GM15510 (cell line): ENCODE results near the gene KLHL24.
A peak's percentile ranks its signal among the peaks of the same experiment; 100 is the strongest.

Experiments used
- POLR2A ChIP-seq: IDR thresholded peaks from 3 replicates; pipeline ENCODE4 v1.6.1; 2011; ENCODE audit warnings: borderline replicate concordance; ENCODE audit not compliant: insufficient read length; ENCODE audit errors: extremely low read depth

KLHL24 gene, protein sequence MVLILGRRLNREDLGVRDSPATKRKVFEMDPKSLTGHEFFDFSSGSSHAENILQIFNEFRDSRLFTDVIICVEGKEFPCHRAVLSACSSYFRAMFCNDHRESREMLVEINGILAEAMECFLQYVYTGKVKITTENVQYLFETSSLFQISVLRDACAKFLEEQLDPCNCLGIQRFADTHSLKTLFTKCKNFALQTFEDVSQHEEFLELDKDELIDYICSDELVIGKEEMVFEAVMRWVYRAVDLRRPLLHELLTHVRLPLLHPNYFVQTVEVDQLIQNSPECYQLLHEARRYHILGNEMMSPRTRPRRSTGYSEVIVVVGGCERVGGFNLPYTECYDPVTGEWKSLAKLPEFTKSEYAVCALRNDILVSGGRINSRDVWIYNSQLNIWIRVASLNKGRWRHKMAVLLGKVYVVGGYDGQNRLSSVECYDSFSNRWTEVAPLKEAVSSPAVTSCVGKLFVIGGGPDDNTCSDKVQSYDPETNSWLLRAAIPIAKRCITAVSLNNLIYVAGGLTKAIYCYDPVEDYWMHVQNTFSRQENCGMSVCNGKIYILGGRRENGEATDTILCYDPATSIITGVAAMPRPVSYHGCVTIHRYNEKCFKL

DNA sequence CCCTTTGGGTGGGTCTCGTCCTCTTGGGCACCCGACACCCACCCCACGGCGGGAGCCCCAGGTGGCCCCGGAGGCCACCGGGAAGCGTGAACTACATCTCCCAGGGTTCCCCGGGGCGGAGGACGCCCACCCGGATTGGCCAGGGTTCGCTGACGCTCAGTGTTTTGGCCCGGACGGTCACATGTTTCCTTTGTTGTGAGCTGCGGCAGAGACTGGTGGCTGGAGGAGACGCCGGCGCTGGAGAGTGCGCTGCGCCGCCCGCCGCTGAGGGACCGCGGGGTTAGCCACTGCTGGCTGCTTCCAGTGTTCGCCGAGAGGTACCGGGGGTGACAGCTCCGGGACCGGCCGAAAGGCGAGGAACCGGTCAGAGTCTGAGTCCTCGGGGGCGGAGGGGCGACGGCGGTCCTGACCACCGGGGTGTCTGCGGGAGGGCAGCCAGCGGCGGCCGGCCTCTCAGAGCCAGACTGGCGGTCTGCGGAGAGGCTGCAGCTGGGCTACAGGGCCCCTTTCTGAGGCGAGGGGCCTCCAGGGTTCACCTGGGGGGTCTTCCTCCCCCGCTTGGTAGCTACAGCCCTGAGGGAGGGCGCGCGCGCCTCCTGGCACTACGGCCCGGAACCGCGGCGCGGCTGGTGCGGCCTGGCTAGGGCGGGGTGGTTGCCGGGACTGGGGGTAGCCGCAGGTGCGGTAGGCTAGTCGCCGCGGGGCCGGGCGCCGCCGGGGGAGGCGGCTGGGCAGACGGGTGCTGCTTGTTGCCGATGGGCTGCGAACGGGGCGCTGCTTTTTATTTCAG is at the start of gene KLHL24:
Gene KLHL24, plus strand, starts transcription at position 193 of the 790 bp plus-strand sequence. CDS start 14,734 bp downstream, outside the sequence.
- peak; percentile 54 for TF ChIP-seq POLR2A

DNA sequence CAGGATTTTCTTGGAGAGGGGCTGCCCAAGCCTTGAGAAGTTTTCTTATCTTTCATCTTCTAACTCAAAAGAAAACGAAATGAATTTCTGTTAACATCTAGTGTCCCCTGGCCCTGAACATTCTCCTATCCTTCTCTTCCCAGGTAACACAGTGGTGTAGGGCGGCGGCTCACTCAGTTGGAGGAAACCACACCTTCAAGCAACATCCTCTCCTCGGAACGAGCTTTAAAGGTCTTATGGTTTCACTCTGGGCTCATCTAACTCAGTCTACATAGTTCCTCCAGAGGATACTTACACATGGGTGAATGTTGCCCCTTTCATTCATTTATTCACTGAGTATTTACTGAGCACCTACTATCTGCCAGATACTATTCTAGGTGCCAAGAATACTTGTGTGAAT is 48.9 kb upstream of the KLHL24 start:
- no peak for TF ChIP-seq POLR2A

DNA sequence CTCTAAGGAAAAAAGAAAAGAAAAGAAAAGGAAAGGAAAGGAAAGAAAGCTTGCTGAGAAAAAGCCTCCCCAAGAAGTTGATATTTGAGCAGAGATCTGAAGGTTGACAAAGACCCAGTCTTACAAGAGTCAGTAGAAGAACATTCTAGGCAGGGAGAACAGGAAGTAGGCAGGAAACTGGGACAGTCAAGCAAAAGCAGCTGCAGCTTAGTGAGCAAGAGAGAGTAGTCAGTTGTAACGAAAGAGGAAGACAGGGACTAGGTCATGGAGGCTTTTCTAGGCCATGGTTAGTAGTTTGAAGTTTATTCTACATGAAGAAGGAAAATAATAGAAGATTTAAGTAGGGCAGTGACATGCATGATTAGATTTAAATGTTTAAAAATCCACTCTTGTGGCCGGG is 48.1 kb upstream of the KLHL24 start:
- no peak for TF ChIP-seq POLR2A

DNA sequence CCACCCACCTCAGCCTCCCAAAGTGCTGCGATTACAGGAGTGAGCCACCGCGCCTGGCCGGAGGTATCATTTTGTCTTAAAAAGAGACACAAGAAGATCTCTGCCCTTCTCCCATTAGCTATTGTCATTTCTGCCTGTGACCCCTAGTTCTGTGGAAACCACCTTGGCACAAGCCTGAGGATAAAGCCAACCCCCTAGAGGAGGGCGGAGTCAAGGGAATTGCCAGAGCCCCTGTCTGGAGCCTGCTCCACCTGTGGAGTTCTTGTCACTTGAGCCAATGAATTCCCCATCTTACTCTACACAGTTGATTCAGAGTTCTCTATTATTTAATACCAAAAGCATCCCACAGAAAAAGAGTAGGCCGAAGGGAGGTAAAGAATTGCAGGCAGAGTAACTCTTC is 45.0 kb upstream of the KLHL24 start:
- no peak for TF ChIP-seq POLR2A

DNA sequence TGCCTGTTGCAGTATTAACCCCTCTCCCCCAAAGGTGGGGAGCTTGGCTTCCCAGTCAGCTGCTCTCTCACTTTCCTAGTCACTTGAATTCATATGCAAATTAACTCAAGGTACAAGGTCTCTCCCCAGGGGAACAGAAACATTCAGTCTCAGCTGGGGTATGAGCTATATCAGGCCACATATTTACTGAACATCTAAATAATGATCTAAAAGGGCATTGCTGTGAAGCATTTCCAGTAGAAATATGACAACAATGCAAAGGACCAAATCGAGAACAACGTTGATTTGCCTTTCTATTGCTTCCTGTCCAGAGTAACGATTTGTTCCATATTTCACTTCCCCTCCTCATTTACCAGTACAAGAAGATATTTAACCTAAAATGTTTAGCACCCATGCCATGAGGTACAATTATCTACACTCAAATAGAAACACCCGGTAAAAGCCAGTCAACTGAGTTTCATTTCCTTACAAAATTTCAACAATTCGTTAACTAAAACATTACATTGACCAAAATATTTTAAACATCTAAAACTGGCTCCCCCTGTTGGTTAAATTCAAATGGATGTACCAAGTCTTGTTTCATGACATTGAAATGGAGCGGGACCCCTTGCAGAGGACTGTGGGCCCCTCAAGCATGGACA is 43.4 kb upstream of the KLHL24 start:
- no peak for TF ChIP-seq POLR2A

DNA sequence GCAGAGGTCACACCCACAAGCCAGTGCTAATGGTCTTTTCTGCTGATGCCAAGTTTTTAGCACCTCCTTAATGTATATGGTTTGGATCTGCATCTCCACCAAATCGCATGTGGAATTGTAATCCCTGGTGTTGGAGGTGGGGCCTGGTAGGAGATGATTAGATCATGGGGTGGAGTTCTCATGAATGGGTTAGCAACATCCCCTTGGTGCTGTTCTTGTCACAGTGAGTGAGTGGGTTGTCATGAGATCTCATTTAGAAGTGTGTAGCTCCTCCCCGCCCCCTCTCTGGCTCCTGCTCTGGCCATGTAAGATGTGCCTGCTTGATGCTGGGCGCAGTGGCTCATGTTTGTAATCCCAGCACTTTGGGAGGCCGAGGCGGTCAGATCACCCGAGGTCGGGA is 42.6 kb upstream of the KLHL24 start:
- TF ChIP-seq POLR2A = no peak

DNA sequence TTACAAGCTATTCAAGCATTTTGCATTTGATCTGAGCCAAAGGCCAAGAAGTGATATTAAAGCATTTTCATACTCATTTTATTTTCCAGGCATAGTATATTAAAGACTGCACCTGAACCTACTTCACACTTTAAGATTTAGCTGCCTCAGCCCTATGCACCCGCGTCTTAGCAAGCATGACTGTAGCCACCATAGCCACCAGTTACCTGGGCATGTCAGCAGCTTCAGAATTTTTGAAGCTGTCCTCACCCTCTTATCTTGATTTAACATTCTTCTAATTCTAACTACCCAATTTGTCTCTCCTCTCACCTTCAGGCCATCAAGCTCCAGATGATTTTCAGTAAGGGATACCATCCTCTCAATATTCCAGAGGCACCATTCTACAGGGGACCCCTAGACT is 40.8 kb upstream of the KLHL24 start:
- TF ChIP-seq POLR2A = no peak

DNA sequence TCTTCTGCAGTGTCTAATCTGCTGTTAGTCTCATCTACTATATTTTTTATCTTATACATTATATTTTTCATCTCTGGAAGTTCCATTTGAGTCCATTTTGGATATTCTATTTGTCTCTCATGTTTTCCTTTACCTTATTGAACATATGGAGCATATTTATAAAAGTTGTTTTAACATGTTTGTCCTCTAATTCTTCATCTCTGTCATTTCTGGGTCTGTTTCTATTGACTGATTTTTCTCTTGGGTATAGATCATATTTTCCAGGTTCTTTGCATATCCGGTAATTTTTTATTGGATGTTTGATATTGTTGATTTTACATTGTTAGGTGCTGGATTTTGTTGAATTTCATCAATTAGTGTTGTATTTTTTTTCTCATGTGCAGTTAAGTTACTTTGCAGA is 37.5 kb upstream of the KLHL24 start:
- TF ChIP-seq POLR2A = no peak

DNA sequence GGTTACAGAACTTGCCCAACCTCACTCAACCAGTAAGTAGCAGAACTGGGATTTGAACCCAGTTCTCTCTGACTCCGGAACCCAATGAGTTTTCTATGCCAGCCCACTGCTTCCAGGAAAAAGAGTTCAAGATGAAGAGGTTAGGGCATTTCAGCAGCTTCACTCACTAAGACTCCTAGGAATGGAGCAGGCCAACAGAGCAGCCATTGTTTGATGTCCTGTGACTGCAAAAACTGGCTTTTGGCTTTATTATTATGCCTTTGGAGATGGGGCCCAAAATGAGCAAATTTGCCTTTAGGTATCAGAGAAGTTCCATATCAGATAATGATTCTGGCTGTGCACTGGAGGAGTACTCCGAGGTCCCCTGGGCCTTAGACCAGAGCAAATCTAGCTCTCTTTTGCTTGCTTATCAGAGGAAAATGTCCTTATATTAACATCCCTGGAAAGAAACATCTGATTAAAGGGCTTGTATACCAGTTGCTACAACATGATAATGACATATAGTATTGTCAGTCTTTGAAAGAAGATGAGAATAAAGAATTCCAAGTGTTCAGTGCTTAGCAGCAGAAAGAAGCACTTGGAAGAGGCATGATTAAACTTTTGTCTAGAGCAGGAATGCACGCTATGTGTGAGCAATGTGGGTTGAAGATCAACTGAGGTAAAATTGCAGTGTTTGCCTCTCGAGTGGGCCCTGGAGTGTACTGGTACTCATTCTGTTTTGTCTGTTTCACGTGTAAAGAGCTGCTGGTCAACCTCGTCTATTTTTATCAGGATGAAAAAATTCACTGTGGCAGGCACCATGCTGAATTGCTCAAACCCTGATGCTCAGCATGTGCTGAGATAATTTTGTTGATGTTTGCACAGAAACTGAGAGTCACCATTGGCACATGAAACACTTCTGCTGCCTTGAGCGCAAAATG is 21.8 kb upstream of the KLHL24 start:
- no peak for TF ChIP-seq POLR2A

DNA sequence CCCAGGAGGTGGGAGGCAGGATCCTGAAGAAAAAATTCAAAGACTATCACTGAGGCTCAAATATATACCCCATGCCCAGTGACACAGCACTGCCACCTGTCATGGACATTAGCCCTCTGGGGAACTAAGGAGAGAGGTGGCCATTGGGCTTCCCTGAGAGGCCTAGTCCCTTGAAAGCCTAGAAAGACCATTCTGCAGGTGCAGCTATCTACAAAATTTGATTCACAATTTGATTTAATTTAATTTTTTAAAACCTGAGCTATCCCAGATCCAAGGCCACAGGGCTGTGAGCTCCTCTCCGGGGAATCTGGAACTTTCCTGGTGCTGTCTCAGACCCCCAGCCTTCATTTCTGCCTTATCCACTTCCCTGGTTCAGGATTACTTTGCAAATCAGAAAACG is 16.9 kb upstream of the KLHL24 start:
- TF ChIP-seq POLR2A = no peak

DNA sequence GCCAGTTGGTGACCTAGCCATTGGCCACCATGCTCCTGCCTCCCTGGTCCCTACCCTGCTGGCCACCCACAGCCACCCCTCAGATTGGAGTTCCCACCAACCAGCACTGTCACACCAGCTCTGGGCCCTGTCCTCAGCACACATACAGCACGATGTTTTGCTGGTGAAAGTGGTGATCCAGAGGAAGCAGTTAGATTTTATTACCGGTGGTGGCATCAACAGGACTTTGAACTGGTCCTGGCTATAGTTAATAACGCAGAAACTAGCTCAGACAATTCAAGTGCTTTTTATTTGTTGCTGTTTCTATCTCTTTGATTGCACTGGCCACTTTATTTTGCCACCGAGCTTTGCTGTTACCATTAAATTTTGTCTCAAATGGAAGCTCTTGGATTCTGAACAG is 16.4 kb upstream of the KLHL24 start:
- no peak for TF ChIP-seq POLR2A

DNA sequence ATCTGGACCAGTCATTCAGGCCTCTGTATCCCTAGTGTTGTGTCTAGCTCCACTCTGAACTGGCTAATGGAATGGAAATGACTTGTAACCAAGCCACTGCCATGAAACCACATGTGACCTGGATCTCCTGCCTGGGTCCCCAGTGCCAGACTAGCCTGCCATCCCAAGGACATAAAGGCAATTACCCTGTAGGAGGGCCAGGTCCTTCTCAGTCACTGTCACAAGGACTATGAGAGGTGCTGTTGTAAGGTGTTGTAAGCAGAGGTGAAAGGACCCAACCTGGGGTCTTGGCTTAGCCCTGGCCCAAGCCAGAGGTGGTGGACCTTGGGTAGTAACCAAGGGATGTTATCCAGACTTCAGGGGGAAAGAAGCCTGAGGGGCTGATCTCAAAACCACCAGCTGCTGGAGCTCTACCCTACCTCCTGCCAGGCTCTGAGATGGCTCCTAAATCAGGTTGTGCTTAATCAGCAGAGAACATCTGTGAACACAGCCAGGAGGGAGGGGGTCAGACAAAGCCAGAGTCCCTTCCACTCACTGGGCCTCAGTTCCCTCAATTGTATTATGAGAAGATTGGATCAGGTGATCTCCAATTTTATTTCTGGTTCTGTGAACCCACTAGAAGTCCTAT is 15.7 kb upstream of the KLHL24 start:
- TF ChIP-seq POLR2A = no peak

DNA sequence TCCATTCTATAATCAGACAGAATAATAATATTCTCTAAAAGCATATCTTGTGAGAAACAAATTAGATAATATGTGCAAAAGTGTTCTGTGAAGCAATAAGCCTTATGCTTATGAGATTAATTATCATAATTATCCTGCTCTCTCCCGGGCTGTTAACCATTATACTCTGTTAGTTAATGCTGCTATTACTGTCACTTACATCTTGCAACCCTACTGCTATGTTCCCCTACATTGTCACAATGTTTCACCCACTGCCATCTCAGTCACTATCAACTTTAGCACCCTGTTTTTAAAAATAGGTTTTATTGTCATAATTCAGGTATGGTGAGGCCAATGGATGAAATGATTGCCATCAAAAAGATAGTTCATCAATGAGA is 15.2 kb upstream of the KLHL24 start:
- TF ChIP-seq POLR2A = no peak

DNA sequence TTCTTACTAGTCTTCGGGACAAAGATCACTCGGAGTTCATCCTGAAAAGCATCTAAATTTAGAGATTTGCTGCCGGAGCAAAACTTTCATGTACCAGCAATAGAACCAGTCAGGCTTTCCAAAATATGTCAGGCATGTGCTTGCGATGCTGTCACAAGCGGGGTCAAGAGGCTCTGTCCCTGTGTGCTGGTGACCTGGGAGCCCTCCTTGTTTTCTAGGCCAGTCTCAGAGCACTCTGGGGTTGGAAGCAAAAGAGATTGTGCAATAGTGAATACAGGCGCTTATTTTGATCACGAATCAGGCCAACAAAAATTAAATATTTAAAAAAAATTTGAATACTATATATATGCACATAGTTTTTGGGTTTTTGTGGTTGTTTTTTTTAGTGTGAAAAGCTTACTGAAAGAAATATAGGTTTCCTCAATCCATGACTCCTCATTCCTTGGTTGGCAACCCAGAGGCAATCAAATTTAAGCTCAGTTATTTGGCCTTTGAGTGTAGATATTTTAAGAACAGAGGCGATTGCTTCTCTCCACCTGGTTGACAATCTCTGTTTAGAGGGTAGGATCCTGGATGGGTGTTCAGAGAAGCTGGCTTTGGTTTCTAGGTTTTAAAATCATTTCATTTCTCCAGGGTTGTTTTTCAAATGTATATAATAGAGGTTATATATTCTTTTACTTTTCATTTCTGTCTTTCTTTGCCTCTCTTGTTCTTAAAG is 8.4 kb upstream of the KLHL24 start:
- TF ChIP-seq POLR2A = no peak
